ENCODE measurements around the gene ZNF684.

- no peak for TF ChIP-seq EZH2 (IDR thresholded peaks at IDR 0.05; ENCODE audit: borderline replicate concordance, low read depth, low read length)
- TF ChIP-seq ZNF274 (IDR thresholded peaks at IDR 0.05; ENCODE audit: borderline replicate concordance, low read depth, low read length) = no peak
- TF ChIP-seq CTCF (IDR thresholded peaks at IDR 0.05 in 2 of 3, conservative IDR thresholded peaks at IDR 0.05 in 1 of 3; ENCODE audit: insufficient read depth in 2 of 3, low read depth in 1 of 3, low read length in 3 of 3) = no peak
- TF ChIP-seq FOXK2 (conservative IDR thresholded peaks at IDR 0.05 in 1 of 2, IDR thresholded peaks at IDR 0.05 in 1 of 2; ENCODE audit: low read depth in 2 of 2) = no peak
- no peak for TF ChIP-seq FOXJ3 (CRISPR knock-in tag; IDR thresholded peaks at IDR 0.05)
- no peak for TF ChIP-seq HOMEZ (CRISPR knock-in tag; IDR thresholded peaks at IDR 0.05)
- no peak for TF ChIP-seq ZBTB26 (CRISPR knock-in tag; IDR thresholded peaks at IDR 0.05)
- no peak for TF ChIP-seq ZHX1 (conservative IDR thresholded peaks at IDR 0.05; ENCODE audit: low read length)
- no peak for TF ChIP-seq ZBTB40 (IDR thresholded peaks at IDR 0.05)
- no peak for TF ChIP-seq ZBTB40 (CRISPR knock-in tag; IDR thresholded peaks at IDR 0.05)
- TF ChIP-seq CHAMP1 (IDR thresholded peaks at IDR 0.05) = no peak
- TF ChIP-seq ZNF740 (CRISPR knock-in tag; IDR thresholded peaks at IDR 0.05) = no peak
- TF ChIP-seq ZNF740 (tag; IDR thresholded peaks at IDR 0.05) = no peak
Observed at GRCh38 chr1:40556121-40556520, 24.7 kb downstream of the ZNF684 start.

Measured in K562 (cell line).